Osteocyte (in vitro differentiated cells): ENCODE data around the gene ITGA1. TPM values are rescaled to one million over a fixed set of nuclear protein-coding genes. Genes with fewer than 3 reads are reported as not detected.

Experiments used
- DNase-seq: peaks from one replicate; pipeline ENCODE4 v3.0.0; 2021; ENCODE audit warnings: mixed read lengths; ENCODE audit not compliant: unreplicated experiment; ENCODE audit errors: extremely low spot score
- H3K27ac Mint-ChIP-seq: one replicate; pipeline ENCODE4 v1.8.0; 2021; ENCODE audit warnings: mild to moderate bottlenecking, mixed read lengths; ENCODE audit not compliant: unreplicated experiment
- H3K27me3 Mint-ChIP-seq: one replicate; pipeline ENCODE4 v1.8.0; 2021; ENCODE audit warnings: mixed read lengths; ENCODE audit not compliant: unreplicated experiment
- H3K36me3 Mint-ChIP-seq: one replicate; pipeline ENCODE4 v1.8.0; 2021; ENCODE audit warnings: mixed read lengths; ENCODE audit not compliant: unreplicated experiment
- H3K4me1 Mint-ChIP-seq: one replicate; pipeline ENCODE4 v1.8.0; 2021; ENCODE audit warnings: mixed read lengths; ENCODE audit not compliant: unreplicated experiment
- H3K4me3 Mint-ChIP-seq: one replicate; pipeline ENCODE4 v1.8.0; 2021; ENCODE audit warnings: mild to moderate bottlenecking, moderate library complexity, mixed read lengths; ENCODE audit not compliant: unreplicated experiment
- H3K9me3 Mint-ChIP-seq: one replicate; pipeline ENCODE4 v1.8.0; 2021; ENCODE audit warnings: mixed read lengths; ENCODE audit not compliant: unreplicated experiment
- CTCF ChIP-seq: fragments of 200-600 bp; sonication (generic); IDR thresholded peaks from 2 replicates; pipeline ENCODE4 v1.5.0; 2021; ENCODE audit warnings: antibody characterized with exemption, mild to moderate bottlenecking, moderate library complexity
- total RNA-seq: library from RNA; stranded (reverse); gene quantifications from 2 replicates; pipeline ENCODE4 v1.2.1, GENCODE V29; 2021

Gene ITGA1
- total RNA-seq, 1 donor from 2014 or later = 150 TPM

GRCh38 chr5:52837591-52838001 is 49.9 kb downstream of the ITGA1 start:
- peaks cover 68% of the 10 kb centered on the region for H3K4me1 Mint-ChIP-seq
- no peak for TF ChIP-seq CTCF
- peak overlapping the region; percentile 49 for H3K4me3 Mint-ChIP-seq
- no peaks in the 10 kb centered on the region for H3K9me3 Mint-ChIP-seq
- H3K36me3 Mint-ChIP-seq = peaks cover 5% of the 10 kb centered on the region
- H3K27ac Mint-ChIP-seq = peak overlapping the region; percentile 95
- no peaks in the 10 kb centered on the region for H3K27me3 Mint-ChIP-seq
- DNase-seq = no peak

GRCh38 chr5:52838326-52839015 is 50.8 kb downstream of the ITGA1 start:
- no peak for TF ChIP-seq CTCF
- Mint-ChIP-seq H3K4me1 (peaks cover 71% of the 10 kb centered on the region), H3K9me3 (no peaks in the 10 kb centered on the region), H3K36me3 (peaks cover 5% of the 10 kb centered on the region), H3K27ac (peak overlapping the region; percentile 95), H3K27me3 (no peaks in the 10 kb centered on the region), H3K4me3 (no peak overlapping the region)
- DNase-seq = no peak

GRCh38 chr5:52839285-52839684 is 51.6 kb downstream of the ITGA1 start:
- DNase-seq = no peak
- Mint-ChIP-seq H3K9me3 (no peaks in the 10 kb centered on the region), H3K27me3 (no peaks in the 10 kb centered on the region), H3K4me3 (no peak overlapping the region), H3K36me3 (peaks cover 7% of the 10 kb centered on the region), H3K4me1 (peaks cover 76% of the 10 kb centered on the region), H3K27ac (peak overlapping the region; percentile 97)
- TF ChIP-seq CTCF = no peak

- no peak for TF ChIP-seq CTCF
- peak overlapping the region; percentile 97 for H3K27ac Mint-ChIP-seq
- no peaks in the 10 kb centered on the region for H3K9me3 Mint-ChIP-seq
- H3K27me3 Mint-ChIP-seq = no peaks in the 10 kb centered on the region
- H3K4me3 Mint-ChIP-seq = peak overlapping the region; percentile 58
- peak; percentile 89 for DNase-seq
- peaks cover 84% of the 10 kb centered on the region for H3K4me1 Mint-ChIP-seq
- H3K36me3 Mint-ChIP-seq = peaks cover 5% of the 10 kb centered on the region
These were observed 52.7 kb downstream of the ITGA1 start for GRCh38 chr5:52840277-52841050.

GRCh38 chr5:52841114-52841513 is 53.4 kb downstream of the ITGA1 start:
- Mint-ChIP-seq H3K36me3 (peaks cover 2% of the 10 kb centered on the region), H3K4me3 (peak overlapping the region; percentile 58), H3K27me3 (no peaks in the 10 kb centered on the region), H3K27ac (peak overlapping the region; percentile 97), H3K9me3 (no peaks in the 10 kb centered on the region), H3K4me1 (peaks cover 85% of the 10 kb centered on the region)
- DNase-seq = no peak
- TF ChIP-seq CTCF = no peak
